Tibial nerve (tissue), 3 donors: Measurements from ENCODE around the gene SEPTIN11.

Experiments
- CTCF ChIP-seq, 5 experiments: fragments of 200-600 bp in 3 of 5; fragments of 450-650 bp in 2 of 5; sonication (generic) in 3 of 5; IDR thresholded peaks; one replicate each; pipeline ENCODE4 v1.5.1; 2016 to 2019; ENCODE audit warnings: antibody characterized with exemption in 5 of 5, mild to moderate bottlenecking in 3 of 5, moderate library complexity in 2 of 5
- POLR2A ChIP-seq, 2 donors: fragments of 450-650 bp; IDR thresholded peaks; one replicate each; pipeline ENCODE4 v1.6.1; 2017; ENCODE audit warnings: antibody characterized with exemption in 2 of 2, mild to moderate bottlenecking in 2 of 2, moderate library complexity in 2 of 2

GRCh38 chr4:76931576-76932276, 17.8 kb upstream of the SEPTIN11 start:
- TF ChIP-seq POLR2A (IDR thresholded peaks at IDR 0.05) = no peak
- no peak for TF ChIP-seq CTCF (IDR thresholded peaks at IDR 0.05)
